Jurkat, Clone E6-1 (cell line): ENCODE results near the gene ZFPM1.
"Not testable (repeated sequence)": the region's sequence is repeated elsewhere in the genome, so short reads cannot be mapped to it uniquely, and the experiment has no call there.

Experiments used
- DNase-seq: peaks from one replicate; pipeline ENCODE4 v3.0.0-alpha.2; 2011; ENCODE audit warnings: low read depth, low spot score
- H3K4me3 ChIP-seq: 2 replicates; pipeline ENCODE4 v1.5.1; 2011; ENCODE audit warnings: mild to moderate bottlenecking, low read length, control low read depth, moderate library complexity

ZFPM1 gene

GRCh38 chr16:88458773-88459235, 5.7 kb downstream of the ZFPM1 start:
- H3K4me3 ChIP-seq = no peak overlapping the region
- DNase-seq = no peak

- DNase-seq = no peak
- H3K4me3 ChIP-seq = no peak overlapping the region
Measured at GRCh38 chr16:88459366-88460073, 6.4 kb downstream of the ZFPM1 start.

GRCh38 chr16:88460496-88461330, 7.6 kb downstream of the ZFPM1 start:
- H3K4me3 ChIP-seq = no peak overlapping the region
- DNase-seq = no peak

- H3K4me3 ChIP-seq = no peak overlapping the region
Measured at GRCh38 chr16:88461331-88462269, 8.5 kb downstream of the ZFPM1 start.

GRCh38 chr16:88462396-88462795, 9.3 kb downstream of the ZFPM1 start:
- H3K4me3 ChIP-seq = no peak overlapping the region

More at GRCh38 chr16:88461331-88462269, 8.5 kb downstream of the ZFPM1 start:
- no peak for DNase-seq

GRCh38 chr16:88463411-88463810, 10.3 kb downstream of the ZFPM1 start:
- no peak for DNase-seq
- no peak overlapping the region for H3K4me3 ChIP-seq

More at GRCh38 chr16:88462396-88462795, 9.3 kb downstream of the ZFPM1 start:
- no peak for DNase-seq

GRCh38 chr16:88464447-88465318, 11.6 kb downstream of the ZFPM1 start:
- no peak overlapping the region for H3K4me3 ChIP-seq
- no peak for DNase-seq

GRCh38 chr16:88465387-88465983, 12.4 kb downstream of the ZFPM1 start:
- no peak for DNase-seq
- H3K4me3 ChIP-seq = no peak overlapping the region

GRCh38 chr16:88466175-88466862, 13.2 kb downstream of the ZFPM1 start:
- no peak for DNase-seq
- H3K4me3 ChIP-seq = no peak overlapping the region

GRCh38 chr16:88466949-88467348, 13.9 kb downstream of the ZFPM1 start:
- no peak for DNase-seq

GRCh38 chr16:88467541-88467944, 14.5 kb downstream of the ZFPM1 start:
- no peak for DNase-seq
- H3K4me3 ChIP-seq = no peak overlapping the region

More at GRCh38 chr16:88466949-88467348, 13.9 kb downstream of the ZFPM1 start:
- no peak overlapping the region for H3K4me3 ChIP-seq

- no peak overlapping the region for H3K4me3 ChIP-seq
- DNase-seq = peak; percentile 51
Measured at GRCh38 chr16:88468275-88469129, 15.4 kb downstream of the ZFPM1 start.

- DNase-seq = no peak
- no peak overlapping the region for H3K4me3 ChIP-seq
Measured at GRCh38 chr16:88469615-88470395, 16.7 kb downstream of the ZFPM1 start.

- H3K4me3 ChIP-seq, DNase-seq: not testable (repeated sequence)
Measured at GRCh38 chr16:88470396-88470680, 17.3 kb downstream of the ZFPM1 start.

- not testable (repeated sequence) for DNase-seq, H3K4me3 ChIP-seq
Measured at GRCh38 chr16:88470696-88471095, 17.6 kb downstream of the ZFPM1 start.

GRCh38 chr16:88471115-88471514, 18.0 kb downstream of the ZFPM1 start:
- DNase-seq = no peak
- H3K4me3 ChIP-seq = no peak overlapping the region
